ENCODE data around the gene AMH.
"Not testable (repeated sequence)": the region's sequence is repeated elsewhere in the genome, so short reads cannot be mapped to it uniquely, and the experiment has no call there.

Gene AMH

DNA sequence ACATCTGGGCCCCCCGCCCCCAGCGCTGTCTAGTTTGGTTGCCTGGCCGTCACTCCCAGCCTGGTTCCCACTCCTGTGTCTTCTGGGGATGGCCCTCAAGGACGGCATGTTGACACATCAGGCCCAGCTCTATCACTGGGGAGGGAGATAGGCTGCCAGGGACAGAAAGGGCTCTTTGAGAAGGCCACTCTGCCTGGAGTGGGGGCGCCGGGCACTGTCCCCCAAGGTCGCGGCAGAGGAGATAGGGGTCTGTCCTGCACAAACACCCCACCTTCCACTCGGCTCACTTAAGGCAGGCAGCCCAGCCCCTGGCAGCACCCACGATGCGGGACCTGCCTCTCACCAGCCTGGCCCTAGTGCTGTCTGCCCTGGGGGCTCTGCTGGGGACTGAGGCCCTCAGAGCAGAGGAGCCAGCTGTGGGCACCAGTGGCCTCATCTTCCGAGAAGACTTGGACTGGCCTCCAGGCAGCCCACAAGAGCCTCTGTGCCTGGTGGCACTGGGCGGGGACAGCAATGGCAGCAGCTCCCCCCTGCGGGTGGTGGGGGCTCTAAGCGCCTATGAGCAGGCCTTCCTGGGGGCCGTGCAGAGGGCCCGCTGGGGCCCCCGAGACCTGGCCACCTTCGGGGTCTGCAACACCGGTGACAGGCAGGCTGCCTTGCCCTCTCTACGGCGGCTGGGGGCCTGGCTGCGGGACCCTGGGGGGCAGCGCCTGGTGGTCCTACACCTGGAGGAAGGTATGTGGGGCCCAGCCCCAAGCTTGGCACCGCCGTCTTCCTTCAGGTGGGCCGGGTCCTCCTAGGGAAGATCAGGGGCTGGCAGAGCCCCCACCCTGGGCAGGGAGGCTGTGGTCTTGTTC, at the start of gene AMH:
Gene AMH (plus strand): TSS at position 314 of the 857 bp plus-strand sequence. CDS start 10 bp downstream, at position 324.
- H2AFZ ChIP-seq (ENCODE audit: low read depth, low read length), result no peak within 1 kb of the TSS
- peaks cover 64% of the 10 kb centered on the region for H3K36me3 ChIP-seq (ENCODE audit: insufficient read depth, low read length)
- no peak within 1 kb of the TSS for H3K4me3 ChIP-seq (ENCODE audit: low read length)

DNA sequence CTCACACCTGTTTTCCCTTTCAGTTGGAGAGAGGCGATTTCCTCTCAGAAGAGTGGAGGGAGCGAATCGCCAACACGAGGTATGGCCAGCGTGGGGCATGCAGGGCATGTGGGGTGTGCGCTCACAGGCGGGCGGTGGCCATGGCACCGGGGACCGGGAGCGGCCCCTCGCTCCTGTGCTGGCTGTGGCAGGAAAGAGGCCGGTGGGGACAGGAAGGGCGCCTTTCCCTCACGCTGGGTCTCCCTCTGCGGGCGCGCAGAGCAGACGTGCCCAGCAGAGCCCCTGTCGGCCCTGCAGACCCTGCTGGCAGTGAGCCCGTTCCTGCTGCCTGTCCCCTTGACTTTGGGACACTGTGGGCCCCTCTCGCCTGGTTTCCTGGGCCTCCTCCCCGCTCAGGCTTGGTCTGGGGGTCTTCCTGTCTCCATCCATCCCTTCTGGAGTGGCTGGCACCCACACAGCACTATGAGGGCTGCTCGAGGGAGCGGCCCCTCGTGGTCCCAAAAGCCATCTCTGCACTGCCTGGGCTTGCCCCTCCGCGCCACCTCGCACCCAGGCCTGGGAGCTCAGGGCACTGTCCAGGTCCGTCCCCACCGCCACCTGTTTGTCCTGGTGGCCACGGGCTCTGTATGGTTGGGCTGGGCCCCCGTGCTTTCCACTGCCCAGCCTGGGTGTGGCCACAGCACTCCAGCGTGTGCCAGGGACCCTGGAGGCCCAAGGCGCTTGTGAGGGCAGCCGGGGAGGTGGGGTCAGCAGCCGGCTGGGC, 49.1 kb upstream of the AMH start:
- no peak overlapping the region for H2AFZ ChIP-seq (ENCODE audit: low read depth, low read length)
- no peaks in the 10 kb centered on the region for H3K27me3 ChIP-seq (ENCODE audit: insufficient read depth, low read length)
- peaks cover 47% of the 10 kb centered on the region for H3K36me3 ChIP-seq (ENCODE audit: insufficient read depth, low read length)
- H3K4me1 ChIP-seq (ENCODE audit: insufficient read depth, low read length), result no peaks in the 10 kb centered on the region
- H3K4me3 ChIP-seq (ENCODE audit: low read length), result no peak overlapping the region
- no peaks in the 10 kb centered on the region for H3K9me3 ChIP-seq (ENCODE audit: low read length)

More for the DNA sequence above, at the start of gene AMH:
- Histone ChIP-seq H3K27me3 (ENCODE audit: insufficient read depth, low read length) (no peaks in the 10 kb centered on the region), H3K9me3 (ENCODE audit: low read length) (peaks cover 12% of the 10 kb centered on the region), H3K4me1 (ENCODE audit: insufficient read depth, low read length) (no peaks in the 10 kb centered on the region)

DNA sequence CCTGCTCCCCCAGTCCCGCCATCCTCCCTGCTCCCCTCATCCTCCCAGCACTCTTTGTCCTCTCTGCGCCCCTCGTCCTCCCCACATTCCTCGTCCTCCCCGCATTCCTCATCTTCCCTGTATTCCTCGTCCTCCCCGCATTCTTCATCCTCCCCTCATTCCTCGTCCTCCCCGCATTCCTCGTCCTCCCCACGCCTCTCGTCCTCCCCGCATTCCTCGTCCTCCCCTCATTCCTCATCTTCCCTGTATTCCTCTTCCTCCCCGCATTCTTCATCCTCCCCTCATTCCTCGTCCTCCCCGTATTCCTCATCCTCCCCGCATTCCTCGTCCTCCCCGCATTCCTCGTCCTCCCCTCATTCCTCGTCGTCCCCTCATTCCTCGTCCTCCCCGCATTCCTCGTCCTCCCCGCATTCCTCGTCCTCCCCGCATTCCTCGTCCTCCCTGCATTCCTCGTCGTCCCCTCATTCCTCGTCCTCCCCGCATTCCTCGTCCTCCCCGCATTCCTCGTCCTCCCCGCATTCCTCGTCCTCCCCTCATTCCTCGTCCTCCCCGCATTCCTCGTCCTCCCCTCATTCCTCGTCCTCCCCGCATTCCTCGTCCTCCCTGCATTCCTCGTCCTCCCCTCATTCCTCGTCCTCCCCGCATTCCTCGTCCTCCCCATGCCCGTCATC, 48.4 kb upstream of the AMH start:
- not testable (repeated sequence) for H3K4me3 ChIP-seq (ENCODE audit: low read length); H2AFZ ChIP-seq (ENCODE audit: low read depth, low read length); H3K9me3 ChIP-seq (ENCODE audit: low read length); H3K27me3 ChIP-seq (ENCODE audit: insufficient read depth, low read length); H3K4me1 ChIP-seq (ENCODE audit: insufficient read depth, low read length)
- peaks cover 40% of the 10 kb centered on the region for H3K36me3 ChIP-seq (ENCODE audit: insufficient read depth, low read length)

DNA sequence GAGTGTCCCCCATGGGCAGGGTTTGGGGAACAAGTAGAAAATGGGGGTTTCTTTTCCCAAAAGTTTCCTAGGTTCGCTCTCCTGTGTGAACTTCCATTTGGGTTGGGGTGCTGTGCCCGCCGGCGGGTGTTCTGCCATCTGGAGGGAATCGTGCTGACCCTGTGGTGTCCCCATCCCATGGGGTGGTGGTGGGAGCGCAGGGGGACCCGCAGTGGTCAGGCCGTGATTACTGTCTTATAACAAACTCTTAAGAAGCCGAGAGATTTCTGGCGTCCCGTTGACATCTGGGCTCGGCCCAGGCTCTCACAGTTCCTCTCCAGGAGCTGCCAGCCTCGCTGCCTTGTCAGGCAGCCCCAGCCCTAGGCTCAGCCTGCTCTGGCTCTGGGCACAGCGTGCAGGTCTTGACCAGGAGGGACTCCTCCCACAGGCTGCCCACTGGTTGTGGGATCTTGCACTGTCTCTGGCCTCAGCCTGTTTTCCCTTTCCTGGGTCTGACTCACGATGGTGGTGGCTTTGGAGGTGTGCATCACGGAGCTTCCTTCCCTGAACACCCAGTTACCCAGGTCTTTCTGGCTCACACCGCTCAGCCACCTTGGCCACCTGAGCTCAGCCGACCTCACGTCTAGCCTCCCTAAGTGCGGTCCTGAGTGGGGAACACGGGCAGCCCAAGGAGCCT, 47.5 kb upstream of the AMH start:
- H3K4me3 ChIP-seq (ENCODE audit: low read length), result no peak overlapping the region

DNA sequence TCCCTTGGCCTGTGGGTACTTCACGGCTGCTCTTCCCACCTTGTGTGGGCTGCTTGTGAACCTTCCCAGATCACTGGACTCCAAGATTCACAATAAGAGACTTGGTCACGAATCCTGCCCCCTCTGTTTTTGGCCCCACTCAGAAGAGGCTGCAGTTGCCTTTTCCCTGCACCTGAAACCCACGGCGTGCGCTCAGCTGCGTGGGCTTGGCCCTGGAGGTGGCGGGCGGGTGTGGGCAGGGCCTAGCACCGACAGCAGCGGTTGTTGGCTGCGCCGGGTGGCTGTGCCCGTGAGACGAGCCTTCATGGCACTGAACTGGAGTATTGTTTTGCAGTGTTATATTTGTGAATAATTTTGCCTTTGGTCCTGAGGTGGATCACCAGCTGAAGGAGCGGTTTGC, 46.8 kb upstream of the AMH start:
- Histone ChIP-seq H2AFZ (ENCODE audit: low read depth, low read length) (no peak overlapping the region), H3K4me3 (ENCODE audit: low read length) (no peak overlapping the region), H3K27me3 (ENCODE audit: insufficient read depth, low read length) (no peaks in the 10 kb centered on the region), H3K4me1 (ENCODE audit: insufficient read depth, low read length) (no peaks in the 10 kb centered on the region), H3K9me3 (ENCODE audit: low read length) (no peaks in the 10 kb centered on the region), H3K36me3 (ENCODE audit: insufficient read depth, low read length) (peaks cover 33% of the 10 kb centered on the region)

More for the DNA sequence above, 47.5 kb upstream of the AMH start:
- Histone ChIP-seq H3K9me3 (ENCODE audit: low read length) (no peaks in the 10 kb centered on the region), H3K27me3 (ENCODE audit: insufficient read depth, low read length) (no peaks in the 10 kb centered on the region), H3K36me3 (ENCODE audit: insufficient read depth, low read length) (peaks cover 36% of the 10 kb centered on the region), H3K4me1 (ENCODE audit: insufficient read depth, low read length) (no peaks in the 10 kb centered on the region), H2AFZ (ENCODE audit: low read depth, low read length) (no peak overlapping the region)

DNA sequence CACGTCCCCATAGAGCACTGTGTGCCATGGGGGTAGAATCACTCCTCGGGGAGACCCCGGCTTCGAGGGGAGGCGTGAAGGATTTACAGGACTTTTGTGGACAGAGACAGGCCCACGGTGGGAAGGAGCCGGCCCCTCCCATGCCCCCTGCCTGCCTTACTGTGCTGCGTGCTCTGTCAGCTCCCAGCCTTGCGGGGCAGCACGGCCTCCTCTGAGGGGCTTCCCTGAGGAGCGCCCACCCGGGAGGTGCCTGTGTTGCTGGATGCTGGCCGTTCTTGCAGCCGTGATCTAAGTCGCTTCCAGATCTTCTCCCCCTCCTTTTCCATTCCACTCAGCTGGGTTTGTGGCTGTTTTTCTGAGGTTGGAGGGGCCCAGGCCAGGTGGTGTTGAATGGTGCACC, 42.1 kb upstream of the AMH start:
- Histone ChIP-seq H3K27me3 (ENCODE audit: insufficient read depth, low read length) (no peaks in the 10 kb centered on the region), H3K9me3 (ENCODE audit: low read length) (no peaks in the 10 kb centered on the region), H2AFZ (ENCODE audit: low read depth, low read length) (no peak overlapping the region), H3K36me3 (ENCODE audit: insufficient read depth, low read length) (peaks cover 51% of the 10 kb centered on the region), H3K4me3 (ENCODE audit: low read length) (no peak overlapping the region), H3K4me1 (ENCODE audit: insufficient read depth, low read length) (peaks cover 2% of the 10 kb centered on the region)

DNA sequence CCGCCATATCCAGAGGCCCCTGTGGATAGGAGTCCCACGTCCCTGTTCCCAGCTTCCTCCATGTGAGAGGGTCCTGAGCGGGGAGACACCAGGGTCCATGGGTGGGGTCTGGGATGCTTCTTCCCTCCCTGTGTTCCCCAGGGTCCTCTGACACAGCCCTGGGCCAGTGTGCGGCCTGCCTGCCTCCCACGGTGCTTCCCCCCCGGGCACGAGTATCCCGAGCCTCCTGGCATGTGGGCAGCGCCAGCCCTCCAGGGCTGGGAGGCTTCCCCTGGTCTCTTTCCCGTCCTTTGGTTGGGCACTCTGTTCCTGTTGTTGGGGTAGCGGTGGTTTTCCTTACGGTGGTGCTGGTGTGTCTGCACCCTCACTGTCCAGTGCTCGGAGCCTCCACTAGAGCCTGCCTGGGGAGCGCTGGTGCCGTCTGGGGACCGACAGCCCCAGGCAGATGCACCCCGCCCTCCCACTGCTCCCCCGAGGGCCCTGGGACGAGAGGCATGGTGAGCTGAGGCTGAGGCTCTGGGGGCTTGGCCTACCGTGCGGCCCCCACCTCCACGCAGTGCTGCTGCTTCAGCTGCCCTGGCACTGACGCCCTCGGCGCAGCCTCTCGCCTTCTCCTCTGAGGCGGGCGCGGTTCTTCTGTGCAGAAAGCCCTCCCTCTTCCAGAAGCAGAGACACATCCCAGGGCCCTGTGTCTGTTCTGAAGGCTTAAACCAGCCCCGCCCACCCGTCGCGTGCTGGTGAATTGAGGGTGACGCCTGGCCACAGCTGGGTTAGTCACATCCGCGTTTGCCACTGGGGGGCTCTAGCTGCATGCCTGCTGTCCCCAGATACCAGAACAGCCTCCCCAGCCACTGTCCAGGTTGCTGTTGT, 40.9 kb upstream of the AMH start:
- H3K27me3 ChIP-seq (ENCODE audit: insufficient read depth, low read length), result no peaks in the 10 kb centered on the region
- peaks cover 54% of the 10 kb centered on the region for H3K36me3 ChIP-seq (ENCODE audit: insufficient read depth, low read length)
- no peak overlapping the region for H2AFZ ChIP-seq (ENCODE audit: low read depth, low read length)
- H3K4me3 ChIP-seq (ENCODE audit: low read length), result no peak overlapping the region
- H3K9me3 ChIP-seq (ENCODE audit: low read length), result no peaks in the 10 kb centered on the region
- peaks cover 2% of the 10 kb centered on the region for H3K4me1 ChIP-seq (ENCODE audit: insufficient read depth, low read length)

DNA sequence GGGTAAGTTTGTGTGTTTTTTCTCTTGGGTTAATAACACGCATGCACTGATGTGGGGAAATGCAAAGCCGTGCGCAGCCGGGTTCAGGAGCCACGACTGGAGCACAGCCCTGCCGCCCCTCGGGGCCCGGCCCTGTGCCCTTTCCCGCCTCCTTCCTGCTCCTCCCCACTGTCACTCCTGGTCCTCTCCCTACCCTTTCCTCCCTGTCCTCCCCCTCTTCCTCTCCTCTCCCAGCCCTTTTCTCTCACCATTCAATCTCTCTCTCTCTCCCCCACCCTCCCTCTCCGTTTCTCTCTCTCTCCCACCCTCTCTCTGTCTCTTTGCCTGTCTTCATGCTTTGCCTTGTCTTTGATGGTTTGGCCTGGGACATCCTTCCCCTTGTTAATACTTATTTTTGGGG, 40.1 kb upstream of the AMH start:
- H3K36me3 ChIP-seq (ENCODE audit: insufficient read depth, low read length), result peaks cover 56% of the 10 kb centered on the region
- no peaks in the 10 kb centered on the region for H3K9me3 ChIP-seq (ENCODE audit: low read length)
- H3K27me3 ChIP-seq (ENCODE audit: insufficient read depth, low read length), result no peaks in the 10 kb centered on the region
- no peak overlapping the region for H2AFZ ChIP-seq (ENCODE audit: low read depth, low read length)
- H3K4me1 ChIP-seq (ENCODE audit: insufficient read depth, low read length), result peaks cover 2% of the 10 kb centered on the region
- no peak overlapping the region for H3K4me3 ChIP-seq (ENCODE audit: low read length)

DNA sequence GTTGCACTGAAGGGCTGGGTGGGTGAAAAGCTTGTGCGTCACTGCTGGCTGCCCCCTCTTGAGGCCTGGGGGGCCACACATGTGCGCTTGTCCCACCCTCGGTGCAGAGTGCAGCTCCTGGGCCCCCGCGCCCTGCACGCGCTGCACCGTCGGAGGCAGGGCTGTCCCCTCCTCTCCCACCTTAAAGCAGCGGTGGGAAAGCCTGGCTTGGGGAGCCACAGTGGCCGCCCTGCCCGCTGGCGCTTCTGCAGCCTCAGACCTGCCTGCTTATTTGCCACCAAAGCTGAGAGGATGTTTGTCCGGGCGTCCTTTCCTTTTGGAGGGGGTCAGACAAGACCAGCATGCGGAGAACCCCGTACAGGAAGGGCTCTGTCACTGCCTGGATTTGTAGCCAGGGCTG, 39.7 kb upstream of the AMH start:
- H3K9me3 ChIP-seq (ENCODE audit: low read length), result no peaks in the 10 kb centered on the region
- peaks cover 2% of the 10 kb centered on the region for H3K4me1 ChIP-seq (ENCODE audit: insufficient read depth, low read length)
- H3K36me3 ChIP-seq (ENCODE audit: insufficient read depth, low read length), result peaks cover 58% of the 10 kb centered on the region
- H2AFZ ChIP-seq (ENCODE audit: low read depth, low read length), result no peak overlapping the region
- no peak overlapping the region for H3K4me3 ChIP-seq (ENCODE audit: low read length)
- no peaks in the 10 kb centered on the region for H3K27me3 ChIP-seq (ENCODE audit: insufficient read depth, low read length)

DNA sequence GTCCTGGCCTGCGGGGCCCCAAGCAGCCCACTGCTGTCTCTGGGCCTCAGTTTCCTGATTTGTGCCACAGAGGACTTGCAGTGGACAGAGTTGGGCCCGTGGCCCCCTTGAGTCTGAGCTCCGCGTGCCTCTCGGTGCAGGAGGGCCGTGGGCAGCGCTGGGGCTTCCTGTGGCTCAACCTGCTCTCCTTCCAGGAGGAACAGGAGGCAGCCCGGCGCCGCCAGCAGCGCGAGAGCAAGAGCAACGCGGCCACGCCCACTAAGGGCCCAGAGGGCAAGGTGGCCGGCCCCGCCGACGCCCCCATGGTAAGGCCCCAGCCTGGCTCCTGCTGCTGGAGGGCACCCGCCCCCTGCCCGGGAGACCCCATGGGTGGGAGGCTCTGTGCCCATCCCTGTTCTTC, 38.9 kb upstream of the AMH start:
- Histone ChIP-seq H3K4me3 (ENCODE audit: low read length) (no peak overlapping the region), H3K4me1 (ENCODE audit: insufficient read depth, low read length) (peaks cover 2% of the 10 kb centered on the region), H3K9me3 (ENCODE audit: low read length) (no peaks in the 10 kb centered on the region), H3K36me3 (ENCODE audit: insufficient read depth, low read length) (peaks cover 64% of the 10 kb centered on the region), H2AFZ (ENCODE audit: low read depth, low read length) (no peak overlapping the region), H3K27me3 (ENCODE audit: insufficient read depth, low read length) (no peaks in the 10 kb centered on the region)

DNA sequence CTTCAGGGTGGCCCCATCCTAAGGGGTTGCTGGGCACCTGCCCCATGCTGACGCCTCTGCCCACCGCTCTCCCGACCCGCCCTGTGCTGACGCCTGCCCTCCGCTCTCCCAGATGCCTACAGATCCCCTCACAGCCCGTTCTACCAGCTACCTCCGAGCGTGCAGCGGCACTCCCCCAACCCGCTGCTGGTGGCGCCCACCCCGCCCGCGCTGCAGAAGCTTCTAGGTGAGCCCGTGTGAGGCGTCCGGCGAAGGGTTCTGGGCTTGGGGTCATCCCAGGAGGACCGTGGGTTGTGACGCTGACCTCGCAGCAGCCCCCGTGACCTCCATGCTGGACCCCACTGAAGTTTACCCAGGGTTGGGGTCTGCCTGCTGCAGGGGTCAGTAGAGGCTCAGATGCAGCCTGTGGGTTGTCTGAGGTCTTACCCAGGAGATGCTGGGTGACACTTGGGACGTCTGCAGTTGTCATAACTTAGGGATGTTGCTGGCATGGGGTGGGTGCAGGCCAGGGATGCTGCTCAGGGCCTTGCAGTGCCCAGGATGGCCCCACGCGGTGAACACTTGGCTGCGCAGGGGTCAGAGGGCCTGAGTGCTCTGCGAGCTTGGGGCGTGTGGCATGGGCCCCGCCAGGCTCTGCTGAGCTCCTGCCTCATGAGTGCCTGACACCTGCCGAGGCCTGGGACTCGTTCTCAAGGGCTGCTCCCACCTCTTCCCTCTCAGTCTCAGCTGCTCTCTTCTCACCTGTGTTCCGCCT, 38.0 kb upstream of the AMH start:
- Histone ChIP-seq H2AFZ (ENCODE audit: low read depth, low read length) (no peak overlapping the region), H3K4me3 (ENCODE audit: low read length) (no peak overlapping the region), H3K36me3 (ENCODE audit: insufficient read depth, low read length) (peaks cover 72% of the 10 kb centered on the region), H3K27me3 (ENCODE audit: insufficient read depth, low read length) (no peaks in the 10 kb centered on the region), H3K9me3 (ENCODE audit: low read length) (no peaks in the 10 kb centered on the region), H3K4me1 (ENCODE audit: insufficient read depth, low read length) (peaks cover 2% of the 10 kb centered on the region)

Data from neuron (in vitro differentiated cells).